HEK293 (cell line): ENCODE results near the gene SMIM31.

Experiments
- CTCF ChIA-PET: fragments of 350-600 bp; formaldehyde crosslinking; extraction: SDS; loops from one replicate; lab custom pipeline; 2021; ENCODE audit warnings: antibody characterized with exemption; lab: Yijun Ruan, JAX
- POLR2A ChIA-PET: fragments of 300-600 bp; formaldehyde crosslinking; extraction: SDS; loops from one replicate; lab custom pipeline; 2020; ENCODE audit warnings: antibody characterized with exemption, inconsistent platforms; lab: Yijun Ruan, JAX
- H3K27ac ChIP-seq: fragments of 200-500 bp; sonication (Bioruptor generic); 2 replicates; pipeline ENCODE4 v1.5.1; 2014; ENCODE audit warnings: low read depth, low read length, control low read depth, inconsistent platforms; ENCODE audit errors: extremely low read depth
- H3K36me3 ChIP-seq, 2 experiments: fragments of 200-500 bp in 1 of 2; sonication (Bioruptor generic) in 1 of 2; 1 replicate in 1 of 2; 2 replicates in 1 of 2; pipeline ENCODE4 v1.5.1; 2014 to 2017; ENCODE audit warnings: inconsistent platforms in 2 of 2, low read length in 2 of 2; ENCODE audit not compliant: control insufficient read depth in 2 of 2, insufficient read depth in 1 of 2
- H3K4me1 ChIP-seq: fragments of 200-500 bp; sonication (Bioruptor generic); 2 replicates; pipeline ENCODE4 v1.5.1; 2014; ENCODE audit warnings: mild to moderate bottlenecking, low read length, inconsistent platforms; ENCODE audit not compliant: control insufficient read depth, insufficient read depth
- H3K4me3 ChIP-seq: 2 replicates; pipeline ENCODE4 v1.5.1; 2011; ENCODE audit warnings: low read depth, mild to moderate bottlenecking, control low read depth, low read length, moderate library complexity
- H3K9me3 ChIP-seq: fragments of 200-500 bp; sonication (Bioruptor generic); 2 replicates; pipeline ENCODE4 v1.5.1; 2014; ENCODE audit warnings: low read depth, low read length, inconsistent platforms; ENCODE audit not compliant: control insufficient read depth, insufficient read depth
- PRDM10 ChIP-seq: fragments of 450-650 bp; formaldehyde crosslinking; IDR thresholded peaks from 2 replicates; pipeline ENCODE4 v1.5.1; 2016; ENCODE audit warnings: missing biosample characterization, missing genetic modification characterization
- TCF7L2 ChIP-seq: IDR thresholded peaks from 2 replicates; pipeline ENCODE4 v1.6.1; 2011; ENCODE audit warnings: low read depth, mild to moderate bottlenecking, inconsistent platforms, low read length, moderate library complexity, borderline replicate concordance
- ZBTB7A ChIP-seq: fragments of 450-650 bp; formaldehyde crosslinking; IDR thresholded peaks from 2 replicates; pipeline ENCODE4 v1.5.1; 2016; ENCODE audit warnings: low read depth, missing biosample characterization, missing genetic modification characterization
- ZIC2 ChIP-seq: fragments of 450-650 bp; formaldehyde crosslinking; IDR thresholded peaks from 2 replicates; pipeline ENCODE4 v1.5.1; 2016; ENCODE audit warnings: missing biosample characterization, missing genetic modification characterization
- ZNF184 ChIP-seq: fragments of 450-650 bp; IDR thresholded peaks from 2 replicates; pipeline ENCODE4 v1.5.1; 2018; ENCODE audit warnings: missing biosample characterization, mild to moderate bottlenecking, missing genetic modification characterization
- ZNF350 ChIP-seq: fragments of 450-650 bp; formaldehyde crosslinking; IDR thresholded peaks from 2 replicates; pipeline ENCODE4 v1.5.0; 2017; ENCODE audit warnings: missing biosample characterization, mild to moderate bottlenecking, missing genetic modification characterization
- ZNF362 ChIP-seq: fragments of 450-650 bp; formaldehyde crosslinking; IDR thresholded peaks from 2 replicates; pipeline ENCODE4 v1.5.1; 2016; ENCODE audit warnings: missing biosample characterization, missing genetic modification characterization
- ZNF366 ChIP-seq: fragments of 450-650 bp; formaldehyde crosslinking; conservative IDR thresholded peaks from 2 replicates; pipeline ENCODE4 v1.5.1; 2016; ENCODE audit warnings: missing biosample characterization, missing genetic modification characterization
- ZNF416 ChIP-seq: fragments of 450-650 bp; formaldehyde crosslinking; IDR thresholded peaks from 2 replicates; pipeline ENCODE4 v1.5.1; 2016; ENCODE audit warnings: missing biosample characterization, missing genetic modification characterization
- ZNF530 ChIP-seq: fragments of 450-650 bp; formaldehyde crosslinking; IDR thresholded peaks from 2 replicates; pipeline ENCODE4 v1.5.1; 2016; ENCODE audit warnings: low read depth, missing biosample characterization, missing genetic modification characterization
- ZNF561 ChIP-seq: fragments of 450-650 bp; IDR thresholded peaks from 2 replicates; pipeline ENCODE4 v1.5.1; 2018; ENCODE audit warnings: missing biosample characterization, missing genetic modification characterization, borderline replicate concordance
- ZNF629 ChIP-seq: fragments of 450-650 bp; formaldehyde crosslinking; IDR thresholded peaks from 2 replicates; pipeline ENCODE4 v1.5.1; 2017; ENCODE audit warnings: missing biosample characterization, missing genetic modification characterization
- ZNF747 ChIP-seq: fragments of 450-650 bp; formaldehyde crosslinking; IDR thresholded peaks from 2 replicates; pipeline ENCODE4 v1.5.1; 2016; ENCODE audit warnings: missing biosample characterization, missing genetic modification characterization
- ZNF830 ChIP-seq: fragments of 450-650 bp; IDR thresholded peaks from 2 replicates; pipeline ENCODE4 v1.5.0; 2018; ENCODE audit warnings: missing biosample characterization, missing genetic modification characterization, low read depth, mild to moderate bottlenecking, moderate library complexity
- ZSCAN4 ChIP-seq: fragments of 450-650 bp; formaldehyde crosslinking; IDR thresholded peaks from 2 replicates; pipeline ENCODE4 v1.5.1; 2017; ENCODE audit warnings: missing biosample characterization, missing genetic modification characterization
- TF ChIP-seq, protein P1 (sequence below): fragments of 450-650 bp; formaldehyde crosslinking; optimal IDR thresholded peaks from 2 replicates; pipeline ENCODE3; 2016; ENCODE audit warnings: missing biosample characterization, mild to moderate bottlenecking, missing genetic modification characterization

Gene SMIM31

GRCh38 chr4:164828955-164829354, 75.0 kb downstream of the SMIM31 start (continued):
- TF ChIP-seq, protein P1, sequence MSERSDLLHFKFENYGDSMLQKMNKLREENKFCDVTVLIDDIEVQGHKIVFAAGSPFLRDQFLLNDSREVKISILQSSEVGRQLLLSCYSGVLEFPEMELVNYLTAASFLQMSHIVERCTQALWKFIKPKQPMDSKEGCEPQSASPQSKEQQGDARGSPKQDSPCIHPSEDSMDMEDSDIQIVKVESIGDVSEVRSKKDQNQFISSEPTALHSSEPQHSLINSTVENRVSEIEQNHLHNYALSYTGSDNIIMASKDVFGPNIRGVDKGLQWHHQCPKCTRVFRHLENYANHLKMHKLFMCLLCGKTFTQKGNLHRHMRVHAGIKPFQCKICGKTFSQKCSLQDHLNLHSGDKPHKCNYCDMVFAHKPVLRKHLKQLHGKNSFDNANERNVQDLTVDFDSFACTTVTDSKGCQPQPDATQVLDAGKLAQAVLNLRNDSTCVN: no peak
- TF ChIP-seq ZNF747 (no peak), TCF7L2 (no peak), ZNF362 (tag by site-specific recombination) (no peak), ZNF830 (no peak), ZNF629 (tag by site-specific recombination) (no peak), ZIC2 (tag by site-specific recombination) (no peak)

DNA sequence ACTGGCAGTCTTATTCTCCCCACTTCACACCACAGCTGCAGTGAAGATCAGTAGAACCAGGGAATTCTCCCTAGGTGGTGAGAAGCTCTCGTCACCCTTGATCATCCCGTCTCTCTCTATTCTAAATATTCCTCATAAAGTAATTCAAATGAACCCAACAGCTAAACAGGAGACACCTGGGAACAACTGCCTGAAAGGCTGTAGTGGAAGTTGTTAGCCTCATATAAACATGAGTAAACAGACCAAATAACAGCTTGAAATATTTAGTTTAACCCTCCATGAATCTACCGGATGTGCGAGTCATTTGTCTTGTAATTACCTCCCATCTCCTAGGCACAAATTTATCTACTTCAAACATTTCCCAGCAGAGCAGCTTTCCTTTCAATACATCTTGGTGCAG, 92.6 kb downstream of the SMIM31 start:
- TF ChIP-seq ZBTB7A: no peak
- TF ChIP-seq ZNF416 (tag by site-specific recombination): no peak
- no peak for TF ChIP-seq PRDM10 (tag by site-specific recombination)
- no peak for TF ChIP-seq ZNF350 (tag by site-specific recombination)
- TF ChIP-seq ZNF366 (tag by site-specific recombination): no peak
- no peaks in the 10 kb centered on the region for H3K9me3 ChIP-seq
- H3K36me3 ChIP-seq: no peaks in the 10 kb centered on the region
- H3K4me3 ChIP-seq: no peak overlapping the region
- CTCF ChIA-PET: no interaction called here
- no peak overlapping the region for H3K27ac ChIP-seq
- H3K4me1 ChIP-seq: no peaks in the 10 kb centered on the region
- POLR2A ChIA-PET: no interaction called here

- H3K4me1 ChIP-seq: no peaks in the 10 kb centered on the region
- TF ChIP-seq ZNF561 (tag by site-specific recombination) (no peak), ZNF184 (tag by site-specific recombination) (no peak), ZNF530 (no peak), ZSCAN4 (tag by site-specific recombination) (no peak)
- H3K36me3 ChIP-seq: no peaks in the 10 kb centered on the region
- H3K4me3 ChIP-seq: no peak overlapping the region
- ChIA-PET POLR2A (no interaction called here), CTCF (no interaction called here)
- H3K9me3 ChIP-seq: no peaks in the 10 kb centered on the region
- no peak overlapping the region for H3K27ac ChIP-seq
Measured at GRCh38 chr4:164847016-164847415, 93.1 kb downstream of the SMIM31 start.
